Measurements from ENCODE around the gene SPTBN1. TPM values are rescaled to one million over a fixed set of nuclear protein-coding genes. Genes with fewer than 3 reads are reported as not detected.
A peak's percentile ranks its signal among the peaks of the same experiment; 100 is the strongest.

SPTBN1 gene
- total RNA-seq, 1 donor from 2014 or later: 53.8 TPM

GRCh38 chr2:54444503-54444902, 11.6 kb upstream of the SPTBN1 start:
- H3K27me3 Mint-ChIP-seq: peaks cover 9% of the 10 kb centered on the region
- no peaks in the 10 kb centered on the region for H3K9me3 Mint-ChIP-seq
- H3K4me3 Mint-ChIP-seq: no peak overlapping the region
- no peaks in the 10 kb centered on the region for H3K36me3 Mint-ChIP-seq (ENCODE audit: low read depth)
- H3K4me1 Mint-ChIP-seq: no peaks in the 10 kb centered on the region
- intact Hi-C loops (cut with micrococcal nuclease): no loop called here
- H3K27ac Mint-ChIP-seq: no peak overlapping the region
- no peak for DNase-seq

- peaks cover 8% of the 10 kb centered on the region for H3K27me3 Mint-ChIP-seq
- no peak overlapping the region for H3K4me3 Mint-ChIP-seq
- H3K4me1 Mint-ChIP-seq: no peaks in the 10 kb centered on the region
- no peak overlapping the region for H3K27ac Mint-ChIP-seq
- no peaks in the 10 kb centered on the region for H3K36me3 Mint-ChIP-seq (ENCODE audit: low read depth)
- H3K9me3 Mint-ChIP-seq: no peaks in the 10 kb centered on the region
- DNase-seq: no peak
- intact Hi-C loops (cut with micrococcal nuclease): no loop called here
Measured at GRCh38 chr2:54446122-54446521, 10.0 kb upstream of the SPTBN1 start.

GRCh38 chr2:54446625-54447024, 9.5 kb upstream of the SPTBN1 start:
- intact Hi-C loops (cut with micrococcal nuclease): no loop called here
- Mint-ChIP-seq H3K36me3 (ENCODE audit: low read depth) (no peaks in the 10 kb centered on the region), H3K9me3 (no peaks in the 10 kb centered on the region), H3K27me3 (peaks cover 8% of the 10 kb centered on the region), H3K27ac (no peak overlapping the region), H3K4me1 (no peaks in the 10 kb centered on the region), H3K4me3 (no peak overlapping the region)
- no peak for DNase-seq

GRCh38 chr2:54454548-54455130, 1.5 kb upstream of the SPTBN1 start:
- no peak overlapping the region for H3K27ac Mint-ChIP-seq
- peak overlapping the region; percentile 65 for H3K4me3 Mint-ChIP-seq
- H3K4me1 Mint-ChIP-seq: peaks cover 10% of the 10 kb centered on the region
- DNase-seq: no peak
- no peaks in the 10 kb centered on the region for H3K36me3 Mint-ChIP-seq (ENCODE audit: low read depth)
- H3K27me3 Mint-ChIP-seq: peaks cover 50% of the 10 kb centered on the region
- no peaks in the 10 kb centered on the region for H3K9me3 Mint-ChIP-seq
- intact Hi-C loops (cut with micrococcal nuclease): no loop called here

- intact Hi-C loops (cut with micrococcal nuclease): no loop called here
Measured at GRCh38 chr2:54455131-54455562, 980 bp upstream of the SPTBN1 start.

GRCh38 chr2:54456362-54456611, 160 bp downstream of the SPTBN1 start:
- Mint-ChIP-seq H3K4me1 (peaks cover 10% of the 10 kb centered on the region), H3K27me3 (peaks cover 63% of the 10 kb centered on the region), H3K36me3 (ENCODE audit: low read depth) (no peaks in the 10 kb centered on the region), H3K27ac (no peak overlapping the region), H3K9me3 (no peaks in the 10 kb centered on the region), H3K4me3 (peak overlapping the region; percentile 65)
- DNase-seq: no peak
- intact Hi-C loops (cut with micrococcal nuclease): loop anchor here (2.0 kb wide), 1 partner anchor 341 kb away; the partner anchor contains the start of gene ACYP2

More at GRCh38 chr2:54455131-54455562, 980 bp upstream of the SPTBN1 start:
- no peaks in the 10 kb centered on the region for H3K36me3 Mint-ChIP-seq (ENCODE audit: low read depth)
- H3K27ac Mint-ChIP-seq: no peak overlapping the region
- no peak for DNase-seq
- H3K27me3 Mint-ChIP-seq: peaks cover 54% of the 10 kb centered on the region
- no peaks in the 10 kb centered on the region for H3K9me3 Mint-ChIP-seq
- peak overlapping the region; percentile 65 for H3K4me3 Mint-ChIP-seq
- H3K4me1 Mint-ChIP-seq: peaks cover 10% of the 10 kb centered on the region

GRCh38 chr2:54456612-54457322, 640 bp downstream of the SPTBN1 start:
- Mint-ChIP-seq H3K4me3 (peak overlapping the region; percentile 87), H3K36me3 (ENCODE audit: low read depth) (no peaks in the 10 kb centered on the region), H3K27ac (no peak overlapping the region), H3K4me1 (peaks cover 10% of the 10 kb centered on the region), H3K9me3 (no peaks in the 10 kb centered on the region), H3K27me3 (peaks cover 68% of the 10 kb centered on the region)
- DNase-seq: peak; percentile 66
- intact Hi-C loops (cut with micrococcal nuclease): loop anchor here (2.0 kb wide), 1 partner anchor 342 kb away; the partner anchor contains the start of gene ACYP2

GRCh38 chr2:54457323-54458023, 1.3 kb downstream of the SPTBN1 start:
- H3K27ac Mint-ChIP-seq: no peak overlapping the region
- peak overlapping the region; percentile 87 for H3K4me3 Mint-ChIP-seq
- H3K36me3 Mint-ChIP-seq (ENCODE audit: low read depth): no peaks in the 10 kb centered on the region
- intact Hi-C loops (cut with micrococcal nuclease): loop anchor here (2.0 kb wide), 1 partner anchor 343 kb away; the partner anchor contains the start of gene ACYP2
- H3K9me3 Mint-ChIP-seq: no peaks in the 10 kb centered on the region
- peaks cover 10% of the 10 kb centered on the region for H3K4me1 Mint-ChIP-seq
- peaks cover 67% of the 10 kb centered on the region for H3K27me3 Mint-ChIP-seq
- peak; percentile 63 for DNase-seq

- intact Hi-C loops (cut with micrococcal nuclease): no loop called here
- DNase-seq: no peak
- H3K4me3 Mint-ChIP-seq: no peak overlapping the region
- H3K9me3 Mint-ChIP-seq: no peaks in the 10 kb centered on the region
- H3K27ac Mint-ChIP-seq: no peak overlapping the region
- H3K27me3 Mint-ChIP-seq: peaks cover 71% of the 10 kb centered on the region
- H3K36me3 Mint-ChIP-seq (ENCODE audit: low read depth): no peaks in the 10 kb centered on the region
- H3K4me1 Mint-ChIP-seq: peaks cover 10% of the 10 kb centered on the region
Measured at GRCh38 chr2:54459037-54459441, 2.9 kb downstream of the SPTBN1 start.

GRCh38 chr2:54461261-54461660, 5.1 kb downstream of the SPTBN1 start:
- DNase-seq: no peak
- H3K27me3 Mint-ChIP-seq: peaks cover 65% of the 10 kb centered on the region
- H3K9me3 Mint-ChIP-seq: no peaks in the 10 kb centered on the region
- peaks cover 6% of the 10 kb centered on the region for H3K4me1 Mint-ChIP-seq
- no peak overlapping the region for H3K27ac Mint-ChIP-seq
- intact Hi-C loops (cut with micrococcal nuclease): no loop called here
- no peaks in the 10 kb centered on the region for H3K36me3 Mint-ChIP-seq (ENCODE audit: low read depth)
- no peak overlapping the region for H3K4me3 Mint-ChIP-seq

- DNase-seq: no peak
- no peaks in the 10 kb centered on the region for H3K36me3 Mint-ChIP-seq (ENCODE audit: low read depth)
- intact Hi-C loops (cut with micrococcal nuclease): no loop called here
- H3K4me1 Mint-ChIP-seq: no peaks in the 10 kb centered on the region
- no peak overlapping the region for H3K27ac Mint-ChIP-seq
- H3K4me3 Mint-ChIP-seq: no peak overlapping the region
- H3K27me3 Mint-ChIP-seq: peaks cover 46% of the 10 kb centered on the region
- no peaks in the 10 kb centered on the region for H3K9me3 Mint-ChIP-seq
Measured at GRCh38 chr2:54464341-54464740, 8.2 kb downstream of the SPTBN1 start.

GRCh38 chr2:54465143-54465542, 9.0 kb downstream of the SPTBN1 start:
- Mint-ChIP-seq H3K9me3 (no peaks in the 10 kb centered on the region), H3K36me3 (ENCODE audit: low read depth) (no peaks in the 10 kb centered on the region), H3K27me3 (peaks cover 39% of the 10 kb centered on the region), H3K4me3 (no peak overlapping the region), H3K27ac (no peak overlapping the region), H3K4me1 (no peaks in the 10 kb centered on the region)
- intact Hi-C loops (cut with micrococcal nuclease): no loop called here
- DNase-seq: no peak

- no peak for DNase-seq
- H3K27me3 Mint-ChIP-seq: peaks cover 25% of the 10 kb centered on the region
- no peaks in the 10 kb centered on the region for H3K9me3 Mint-ChIP-seq
- intact Hi-C loops (cut with micrococcal nuclease): no loop called here
- no peaks in the 10 kb centered on the region for H3K4me1 Mint-ChIP-seq
- no peaks in the 10 kb centered on the region for H3K36me3 Mint-ChIP-seq (ENCODE audit: low read depth)
- H3K4me3 Mint-ChIP-seq: no peak overlapping the region
- no peak overlapping the region for H3K27ac Mint-ChIP-seq
Measured at GRCh38 chr2:54466870-54467269, 10.7 kb downstream of the SPTBN1 start.

GRCh38 chr2:54468673-54469072, 12.5 kb downstream of the SPTBN1 start:
- no peaks in the 10 kb centered on the region for H3K9me3 Mint-ChIP-seq
- peaks cover 16% of the 10 kb centered on the region for H3K27me3 Mint-ChIP-seq
- H3K27ac Mint-ChIP-seq: no peak overlapping the region
- no peak for DNase-seq
- H3K36me3 Mint-ChIP-seq (ENCODE audit: low read depth): no peaks in the 10 kb centered on the region
- H3K4me3 Mint-ChIP-seq: no peak overlapping the region
- intact Hi-C loops (cut with micrococcal nuclease): no loop called here
- H3K4me1 Mint-ChIP-seq: no peaks in the 10 kb centered on the region

All from activated CD4-positive, alpha-beta T cell treated with anti-CD3 and anti-CD28 coated beads, Interleukin-2, amount 10 ng/mL, durations not matched to agents 24 days and 14 days (primary cell).